GM21526 (cell line): ENCODE measurements around the gene MLIP.
"Not testable (repeated sequence)": the region's sequence is repeated elsewhere in the genome, so short reads cannot be mapped to it uniquely, and the experiment has no call there.

ENCODE experiments used
- ATAC-seq: cut with Tn5 transposase; IDR thresholded peaks from one replicate; pipeline ENCODE4 v1.9.1; 2021; ENCODE audit warnings: moderate library complexity; ENCODE audit not compliant: unreplicated experiment, low FRiP score

Gene MLIP, protein sequence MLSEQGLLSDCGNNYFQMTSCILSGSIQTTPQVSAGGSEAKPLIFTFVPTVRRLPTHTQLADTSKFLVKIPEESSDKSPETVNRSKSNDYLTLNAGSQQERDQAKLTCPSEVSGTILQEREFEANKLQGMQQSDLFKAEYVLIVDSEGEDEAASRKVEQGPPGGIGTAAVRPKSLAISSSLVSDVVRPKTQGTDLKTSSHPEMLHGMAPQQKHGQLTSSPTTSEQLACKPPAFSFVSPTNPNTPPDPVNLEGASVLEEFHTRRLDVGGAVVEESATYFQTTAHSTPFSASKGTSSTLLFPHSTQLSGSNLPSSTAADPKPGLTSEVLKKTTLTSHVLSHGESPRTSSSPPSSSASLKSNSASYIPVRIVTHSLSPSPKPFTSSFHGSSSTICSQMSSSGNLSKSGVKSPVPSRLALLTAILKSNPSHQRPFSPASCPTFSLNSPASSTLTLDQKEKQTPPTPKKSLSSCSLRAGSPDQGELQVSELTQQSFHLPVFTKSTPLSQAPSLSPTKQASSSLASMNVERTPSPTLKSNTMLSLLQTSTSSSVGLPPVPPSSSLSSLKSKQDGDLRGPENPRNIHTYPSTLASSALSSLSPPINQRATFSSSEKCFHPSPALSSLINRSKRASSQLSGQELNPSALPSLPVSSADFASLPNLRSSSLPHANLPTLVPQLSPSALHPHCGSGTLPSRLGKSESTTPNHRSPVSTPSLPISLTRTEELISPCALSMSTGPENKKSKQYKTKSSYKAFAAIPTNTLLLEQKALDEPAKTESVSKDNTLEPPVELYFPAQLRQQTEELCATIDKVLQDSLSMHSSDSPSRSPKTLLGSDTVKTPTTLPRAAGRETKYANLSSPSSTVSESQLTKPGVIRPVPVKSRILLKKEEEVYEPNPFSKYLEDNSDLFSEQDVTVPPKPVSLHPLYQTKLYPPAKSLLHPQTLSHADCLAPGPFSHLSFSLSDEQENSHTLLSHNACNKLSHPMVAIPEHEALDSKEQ

DNA sequence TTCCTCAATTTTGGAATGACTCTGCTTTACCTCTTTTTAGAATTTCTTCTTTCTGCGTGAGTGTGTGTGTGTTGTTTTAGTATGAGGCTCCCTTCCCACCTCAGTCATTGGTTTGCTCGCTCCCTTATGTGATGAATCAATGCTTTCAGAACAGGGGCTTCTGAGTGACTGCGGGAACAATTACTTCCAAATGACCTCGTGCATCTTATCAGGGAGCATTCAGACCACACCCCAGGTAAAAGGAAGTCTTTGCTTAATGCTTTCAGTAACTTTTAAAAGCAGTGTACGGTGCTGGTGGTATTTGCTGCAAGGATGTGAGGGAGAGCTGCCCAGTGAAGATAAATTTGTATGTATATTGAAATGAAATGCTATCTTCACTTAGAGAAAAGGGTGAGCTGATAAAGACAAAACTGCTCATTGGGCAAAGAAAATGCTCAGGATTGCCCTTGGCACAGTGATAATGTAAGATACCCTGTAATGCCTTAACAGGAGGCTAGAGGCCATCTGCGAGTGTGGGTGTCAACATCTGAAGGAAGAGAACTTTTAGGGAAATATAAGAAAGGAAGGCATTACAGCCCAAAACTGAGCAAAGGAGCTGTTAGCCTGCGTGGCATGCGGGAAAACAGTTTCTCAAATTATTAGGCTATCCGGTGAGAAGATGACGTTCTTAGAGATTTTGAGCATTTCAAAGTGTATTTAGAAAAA, at the start of gene MLIP:
TSS of gene MLIP (plus strand) at position 103 of the 705 bp plus-strand sequence. CDS start at position 140, 37 bp downstream.
- ATAC-seq, result no peak

DNA sequence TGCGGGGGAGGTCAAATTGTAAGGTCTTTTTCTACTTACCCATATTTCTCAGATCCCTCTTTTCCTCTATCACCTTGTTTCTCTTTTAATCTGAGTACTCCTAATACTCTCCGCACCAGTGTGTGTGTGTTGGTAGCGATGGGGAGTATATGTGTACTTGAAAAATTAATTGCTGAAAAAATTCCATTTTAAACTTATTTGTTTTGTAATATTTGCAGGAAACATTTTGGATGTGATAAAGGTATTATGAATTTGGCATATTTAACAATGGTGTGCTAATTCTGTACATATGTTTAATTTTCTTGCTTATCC, 48.1 kb upstream of the MLIP start:
- ATAC-seq, result no peak

DNA sequence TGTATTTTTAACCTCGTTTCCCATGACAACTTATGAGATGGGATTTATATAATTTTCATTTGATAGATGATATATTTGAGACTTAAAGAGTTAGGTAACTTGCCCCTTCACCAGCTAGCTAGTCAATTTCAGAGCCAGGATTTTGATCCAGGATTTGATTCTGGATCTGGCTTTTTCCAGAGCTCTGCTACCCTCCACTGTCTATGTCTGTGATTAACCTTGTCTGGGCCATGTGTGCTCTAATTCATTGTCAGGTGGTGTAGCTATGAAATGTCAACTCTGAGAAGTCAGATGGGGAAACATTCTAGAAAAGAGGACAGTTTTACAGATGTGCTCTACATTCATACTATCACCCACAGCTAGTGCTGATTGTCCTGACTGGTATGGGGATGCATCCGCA, 42.5 kb upstream of the MLIP start:
- ATAC-seq, result no peak

DNA sequence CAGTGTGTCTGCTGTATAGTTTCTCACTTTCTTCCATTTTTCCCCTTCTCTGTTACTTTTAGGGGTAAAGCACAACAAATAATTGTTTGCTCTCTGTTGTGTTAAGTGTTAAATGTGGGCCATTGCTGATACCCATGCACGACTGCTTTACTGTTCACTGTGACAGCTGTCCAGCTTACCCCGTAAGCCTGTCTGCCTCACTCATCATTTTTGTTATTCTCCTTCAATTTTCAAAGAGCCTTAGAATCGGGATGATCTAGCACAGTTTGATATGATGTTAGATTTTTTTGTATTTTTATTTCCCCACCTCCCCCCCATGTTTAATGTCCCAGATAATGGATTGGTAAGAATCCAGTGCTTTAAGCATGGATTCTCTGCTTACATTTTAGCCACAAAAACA, 41.2 kb upstream of the MLIP start:
- no peak for ATAC-seq

DNA sequence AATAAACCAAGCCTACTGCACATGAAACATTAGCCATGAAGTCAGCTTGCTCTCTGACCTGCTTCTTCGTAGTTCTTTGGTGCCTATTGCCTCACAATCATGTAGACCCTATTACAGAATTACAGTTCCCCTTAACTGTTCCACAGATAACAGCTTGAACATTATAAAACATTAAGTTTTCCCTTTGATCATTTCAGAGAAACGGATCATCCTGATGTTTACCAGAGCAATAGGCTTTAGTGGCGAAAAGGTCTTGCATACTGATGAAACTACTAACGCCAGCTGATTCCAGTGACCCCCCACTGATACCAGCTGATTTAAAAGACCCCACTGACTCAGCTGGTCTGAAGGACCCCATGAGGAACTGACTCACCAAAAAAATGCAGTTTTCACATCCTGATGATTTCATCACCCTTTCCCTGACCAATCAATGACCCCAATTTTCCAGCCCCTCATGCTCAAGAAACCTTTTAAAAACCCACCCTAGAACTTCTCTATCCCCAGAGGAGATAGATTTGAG, 39.4 kb upstream of the MLIP start:
- no peak for ATAC-seq

DNA sequence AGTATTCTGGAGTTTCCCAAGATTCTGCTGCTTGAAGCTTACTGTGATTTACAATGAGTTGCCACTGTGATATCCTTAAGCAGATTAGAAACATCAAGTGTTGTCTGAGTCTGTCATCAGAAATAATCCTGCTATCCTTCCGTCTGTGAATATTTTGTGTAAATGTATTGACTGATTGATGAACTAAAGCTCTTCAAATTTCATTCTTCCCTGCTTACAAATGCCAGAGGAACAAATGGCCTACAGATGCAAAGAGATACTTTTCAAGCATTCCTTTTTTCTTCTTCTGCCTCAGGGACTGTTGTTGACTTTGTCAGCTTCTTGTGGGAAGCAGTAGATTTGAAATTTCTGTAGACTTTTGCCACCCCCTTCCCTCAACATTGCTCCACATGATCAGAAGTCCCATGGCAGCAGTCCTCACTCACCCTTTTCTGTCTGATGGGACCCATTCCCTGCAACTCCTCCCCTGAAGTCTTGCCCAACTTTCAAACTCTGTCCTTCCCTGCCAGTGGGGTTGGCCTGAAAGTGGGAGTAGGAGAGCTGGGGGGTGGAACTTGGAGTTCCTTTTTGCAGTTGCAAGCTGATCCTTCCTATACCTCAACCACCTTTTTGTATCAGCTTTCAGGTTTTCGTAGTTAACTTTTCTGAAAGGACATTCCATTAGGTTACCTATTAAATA, 38.5 kb upstream of the MLIP start:
- ATAC-seq, result no peak

DNA sequence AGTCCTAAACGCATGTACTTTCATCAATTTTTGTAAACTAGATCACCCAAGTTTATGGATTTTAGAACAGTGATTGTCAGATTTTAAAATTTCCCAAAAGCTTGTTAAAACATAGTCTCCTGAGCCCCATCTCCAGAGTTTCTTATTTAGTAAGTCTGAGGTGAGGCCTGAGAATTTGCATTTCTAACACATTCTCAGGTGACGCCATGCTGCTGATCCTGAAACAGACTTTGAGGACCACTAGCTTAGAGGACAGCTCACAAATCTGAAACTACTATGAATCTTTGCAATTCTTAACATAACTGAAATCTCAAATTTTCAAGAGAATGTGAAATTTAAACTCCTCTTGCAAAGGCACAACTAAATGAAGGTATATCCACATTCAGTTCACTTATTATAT, 37.8 kb upstream of the MLIP start:
- no peak for ATAC-seq

DNA sequence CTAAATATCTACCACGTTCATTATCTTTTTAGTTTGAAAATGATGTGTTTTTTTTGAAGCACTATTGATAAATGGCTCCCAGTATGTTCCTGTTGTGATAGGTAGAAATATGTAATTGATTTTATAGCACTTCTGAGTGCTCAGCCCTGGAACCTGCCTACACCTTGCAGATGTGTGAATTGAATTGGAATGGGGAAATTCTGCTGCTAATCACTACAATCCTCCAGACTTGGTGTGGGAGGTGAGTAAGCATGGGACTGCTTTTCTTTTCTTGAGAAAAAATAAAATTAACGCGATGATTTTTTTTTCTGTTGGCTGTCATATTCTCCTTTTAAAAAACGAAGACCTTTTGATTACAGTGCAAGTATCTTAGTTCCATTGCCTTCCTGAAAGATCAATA, 37.1 kb upstream of the MLIP start:
- ATAC-seq, result no peak

DNA sequence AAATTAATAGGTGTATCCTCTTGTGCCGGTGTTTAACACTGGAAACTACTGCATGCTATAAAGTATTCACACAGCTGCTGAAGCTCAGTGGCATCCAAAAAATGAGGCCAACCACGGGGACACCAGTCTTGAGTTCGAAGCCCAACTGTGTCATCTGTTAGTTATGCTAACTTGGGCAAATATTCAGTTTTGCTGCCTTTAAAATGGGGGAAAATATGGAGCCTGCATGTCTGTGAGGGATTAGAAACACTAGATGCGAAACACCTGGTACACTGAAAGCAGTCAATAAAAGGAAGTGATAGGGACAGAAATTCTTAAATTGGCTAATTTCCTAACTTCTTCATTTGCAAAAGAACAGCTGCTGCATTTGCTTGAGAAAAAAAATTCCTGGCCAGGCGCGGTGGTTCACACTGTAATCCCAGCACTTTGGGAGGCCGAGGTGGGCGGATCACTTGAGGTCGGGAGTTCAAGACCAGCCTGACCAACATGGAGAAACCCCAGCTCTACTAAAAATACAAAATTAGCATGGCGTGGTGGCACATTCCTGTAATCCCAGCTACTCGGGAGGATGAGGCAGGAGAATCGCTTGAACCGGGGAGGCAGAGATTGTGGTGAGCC, 36.6 kb upstream of the MLIP start:
- ATAC-seq, result no peak

DNA sequence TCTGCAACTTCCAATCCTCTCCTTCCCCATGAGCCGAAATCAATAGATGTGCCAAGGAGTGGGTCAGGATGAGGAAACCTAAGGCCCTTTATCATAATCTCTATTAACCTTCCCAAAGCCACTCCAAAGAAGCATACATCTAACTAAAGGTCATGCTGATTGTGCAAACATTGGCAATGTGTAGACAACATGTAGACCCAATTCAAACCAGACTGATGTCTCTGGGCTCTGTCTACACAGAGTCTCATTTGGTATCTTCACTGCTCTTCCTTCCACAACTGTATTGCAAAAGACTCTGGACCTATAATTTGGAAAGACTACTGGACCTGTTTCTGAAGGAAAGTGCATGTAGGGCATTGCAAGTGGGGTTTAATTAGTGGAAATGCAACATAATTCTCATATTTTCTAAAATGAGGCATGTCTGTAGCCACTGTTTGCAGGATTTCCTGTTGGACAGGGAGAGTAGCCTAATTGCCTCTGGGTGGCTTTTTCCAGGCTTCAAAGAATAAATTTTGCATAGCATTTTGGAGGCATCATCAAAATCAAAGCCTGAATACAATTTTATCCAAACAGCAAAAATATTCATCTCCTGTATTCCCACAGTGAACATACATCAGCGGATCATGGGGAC, 35.0 kb upstream of the MLIP start:
- ATAC-seq, result no peak

DNA sequence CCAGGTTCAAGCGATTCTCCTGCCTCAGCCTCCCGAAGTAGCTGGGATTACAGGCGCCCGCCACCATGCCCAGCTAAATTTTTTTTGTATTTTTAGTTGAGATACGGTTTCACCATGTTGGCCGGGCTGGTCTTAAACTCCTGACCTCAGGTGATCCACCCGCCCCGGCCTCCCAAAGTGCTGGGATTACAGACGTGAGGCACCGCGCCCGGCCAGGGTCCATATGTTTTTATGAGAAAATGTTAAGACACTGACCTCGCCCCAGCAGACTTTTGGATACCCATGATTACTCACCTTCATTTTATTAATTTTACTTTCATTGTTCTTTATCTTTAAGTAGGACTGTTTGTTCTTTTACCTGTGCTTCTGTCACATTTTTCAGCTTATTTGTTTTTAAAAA, 29.7 kb upstream of the MLIP start:
- ATAC-seq, result not testable (repeated sequence)

DNA sequence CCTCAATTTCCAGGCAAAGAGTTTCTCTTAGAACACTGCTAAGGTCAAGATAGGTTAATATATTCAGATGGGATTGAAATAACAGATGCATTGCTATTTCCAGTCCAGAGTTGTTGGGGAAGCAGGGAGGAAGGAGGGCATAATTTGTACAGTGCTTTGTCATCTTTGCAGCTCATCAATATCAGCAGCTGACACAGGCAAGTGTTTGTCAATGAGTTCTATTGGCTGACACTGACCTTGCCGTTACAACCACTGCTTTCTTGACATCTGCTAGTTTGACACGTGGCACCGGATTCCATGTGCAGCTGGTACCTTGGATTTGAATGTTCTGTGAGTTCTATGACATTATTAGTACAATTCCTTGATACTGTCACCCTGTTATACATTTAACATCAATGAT, 28.0 kb upstream of the MLIP start:
- ATAC-seq, result no peak

DNA sequence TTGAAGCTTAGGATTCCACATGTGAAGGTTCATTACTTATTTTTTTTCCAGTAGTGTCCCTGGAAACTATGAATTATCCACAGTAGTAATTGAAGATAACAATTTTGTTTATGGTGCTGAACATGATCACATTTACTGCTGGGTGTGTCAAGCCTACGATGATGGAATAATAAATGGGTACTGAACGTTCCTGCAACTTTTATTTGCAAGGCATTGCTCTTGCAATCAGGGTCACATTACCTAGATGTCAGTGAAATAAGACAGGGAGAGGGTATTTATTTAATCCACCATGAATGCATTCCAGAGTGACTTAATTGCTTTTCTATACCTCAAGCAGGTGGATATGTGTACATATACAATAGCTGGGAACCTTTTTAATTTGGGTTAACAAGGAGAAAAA, 27.0 kb upstream of the MLIP start:
- no peak for ATAC-seq

DNA sequence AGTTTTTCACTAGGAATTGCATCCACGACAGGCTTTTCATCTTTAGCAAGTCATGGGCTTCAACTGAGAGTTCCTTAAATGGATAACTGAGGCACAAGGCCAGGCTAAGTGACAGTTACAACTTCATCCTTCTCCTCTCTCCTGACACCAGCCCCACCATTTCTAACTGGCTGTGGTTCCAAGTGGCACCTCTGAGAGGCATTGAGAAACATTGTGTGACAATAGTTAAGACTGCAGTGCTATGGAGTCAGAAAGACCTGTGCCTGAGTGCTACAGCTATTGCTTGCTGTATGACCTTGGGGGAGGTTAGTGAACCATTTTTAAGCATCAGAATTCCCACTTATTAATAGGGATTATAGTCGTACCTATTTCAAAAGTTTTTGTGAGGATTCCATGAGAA, 26.2 kb upstream of the MLIP start:
- ATAC-seq, result no peak

DNA sequence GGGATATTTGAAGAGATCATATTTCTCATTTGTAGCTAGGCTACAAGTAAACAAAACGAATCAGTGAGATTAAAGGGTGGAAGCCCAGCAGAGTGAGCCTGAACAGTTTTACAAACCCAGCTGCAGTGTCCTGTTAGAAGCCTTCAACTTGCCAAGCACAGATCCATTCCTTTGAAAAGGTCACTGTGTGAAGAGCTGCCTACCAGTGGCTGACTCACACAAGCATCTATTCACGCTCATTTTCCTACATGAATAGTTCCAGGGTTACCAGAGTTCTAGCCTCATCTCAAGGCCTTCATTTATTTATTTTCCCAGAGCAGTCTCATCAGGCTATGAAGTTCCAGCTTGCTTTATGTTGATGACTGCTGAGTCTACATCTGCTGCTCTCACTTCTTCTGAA, 25.7 kb upstream of the MLIP start:
- ATAC-seq, result no peak

DNA sequence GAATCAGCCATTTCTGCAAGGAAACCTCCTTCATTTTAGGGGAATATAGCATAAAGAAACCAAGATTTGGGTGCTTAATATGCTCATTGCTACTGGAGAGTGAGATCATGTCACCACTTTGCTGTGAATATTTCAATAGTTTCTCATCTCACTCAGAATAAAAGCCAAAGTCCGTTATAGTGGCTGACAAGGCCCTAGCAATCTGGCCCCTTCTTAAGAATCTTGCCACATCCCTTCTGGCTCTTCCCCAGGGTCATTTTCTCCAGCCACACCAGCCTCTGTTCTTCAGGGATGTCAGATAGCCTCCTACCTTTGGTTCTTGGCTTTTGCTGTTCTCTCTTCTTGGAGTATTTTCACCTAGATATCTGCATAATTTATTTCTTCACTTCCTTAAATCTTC, 24.8 kb upstream of the MLIP start:
- ATAC-seq, result no peak

DNA sequence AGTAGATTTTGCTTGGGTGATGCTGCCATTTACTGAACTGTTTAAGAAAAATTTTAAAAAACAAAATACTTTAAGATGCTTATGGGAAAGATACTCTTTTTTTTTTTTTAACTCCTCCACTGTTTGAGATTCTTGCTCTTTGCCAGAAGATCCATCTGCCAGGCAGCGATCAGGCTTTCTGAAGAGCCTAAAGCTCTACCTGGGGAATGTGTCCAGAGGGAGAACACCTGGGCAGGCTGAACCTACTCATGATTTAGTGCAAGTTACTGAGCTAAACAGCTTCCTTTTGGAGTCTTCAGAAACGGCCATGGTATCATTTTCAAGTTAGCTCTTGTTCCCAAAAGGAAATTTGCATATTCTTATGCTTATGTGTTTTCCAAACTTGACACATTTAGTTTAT, 23.5 kb upstream of the MLIP start:
- no peak for ATAC-seq

DNA sequence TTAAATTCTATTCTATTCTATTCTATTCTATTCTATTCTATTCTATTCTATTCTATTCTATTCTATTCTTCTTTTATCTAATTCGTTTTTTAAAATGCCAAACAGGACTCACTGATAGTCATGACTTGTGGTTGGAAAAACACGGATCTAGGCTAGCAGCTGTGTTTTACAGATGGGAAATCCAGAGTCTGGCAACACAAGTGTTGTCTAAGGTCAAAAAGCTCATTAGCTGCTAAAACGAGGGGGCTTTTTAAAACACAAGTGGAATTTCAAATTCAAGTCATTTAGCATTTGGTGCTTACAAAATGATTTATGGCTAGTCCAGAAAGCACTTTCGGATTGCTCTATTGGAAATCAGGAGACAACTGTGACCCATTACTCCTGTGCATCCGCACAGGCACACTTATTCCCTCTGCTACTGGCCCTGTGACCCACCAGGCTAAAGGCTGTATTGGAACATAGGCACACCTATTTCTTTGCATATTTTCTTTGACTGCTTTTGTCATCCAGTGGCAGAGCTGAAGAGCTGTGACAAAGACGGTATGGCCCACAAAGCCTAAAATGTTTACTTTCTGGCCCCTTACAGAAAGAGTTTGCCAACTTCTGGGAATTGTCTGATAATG, 17.8 kb upstream of the MLIP start:
- no peak for ATAC-seq

DNA sequence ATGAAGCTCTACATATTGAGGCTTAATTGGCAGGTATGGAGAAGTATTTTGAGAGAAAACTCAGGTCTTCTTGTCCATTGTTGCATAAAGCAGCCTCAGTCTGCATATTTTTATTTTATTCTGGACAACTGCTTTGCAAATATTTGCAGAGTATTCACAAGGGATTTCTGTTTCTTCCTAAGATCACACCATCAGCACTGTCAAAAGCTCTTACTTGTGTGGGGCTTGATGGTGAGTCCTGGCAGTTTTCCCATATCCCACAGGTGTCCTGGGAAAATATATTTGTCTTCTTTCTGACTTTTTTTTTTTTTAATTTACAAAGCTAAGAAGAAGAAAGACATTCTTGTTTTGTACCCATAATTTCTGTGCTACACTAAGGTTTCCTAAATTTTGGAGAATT, 16.9 kb upstream of the MLIP start:
- no peak for ATAC-seq
